H1 (cell line): ENCODE measurements around the gene SAMD15. TPM values are rescaled to one million over a fixed set of nuclear protein-coding genes. Genes with fewer than 3 reads are reported as not detected.

Experiments used
- CTCF ChIA-PET: fragments of 300-600 bp; sonication (Branson Sonifier 250); formaldehyde crosslinking; loops from one replicate; lab custom pipeline; 2021; ENCODE audit not compliant: partially characterized antibody; lab: Charles Lee
- POLR2A ChIA-PET: fragments of 300-600 bp; sonication (Branson Sonifier 250); formaldehyde crosslinking; loops from one replicate; lab custom pipeline; 2021; ENCODE audit warnings: inconsistent platforms; ENCODE audit not compliant: partially characterized antibody; lab: Charles Lee
- DNase-seq, 2 experiments: peaks; one replicate each; pipeline versions ENCODE4 v3.0.0 to v3.0.0-alpha.2; 2010 to 2022; ENCODE audit warnings: low spot score in 2 of 2, low read depth in 1 of 2, mixed read lengths in 1 of 2
- FAIRE-seq: peaks from 2 replicates; lab custom pipeline; 2011; peaks lifted over from hg19 to GRCh38; lab: Jason Lieb, UNC
- H2AFZ ChIP-seq: 2 replicates; pipeline ENCODE4 v1.8.1; 2012; ENCODE audit warnings: low read length, inconsistent platforms
- H2AK5ac ChIP-seq: 2 replicates; pipeline ENCODE4 v1.6.1; 2013; ENCODE audit warnings: low read depth, low read length
- H2BK120ac ChIP-seq: replicated peaks from 2 replicates; pipeline ENCODE3; 2013; ENCODE audit warnings: low read depth, low read length, inconsistent platforms
- H2BK12ac ChIP-seq: 2 replicates; pipeline ENCODE4 v1.6.1; 2013; ENCODE audit warnings: low read depth, low read length
- H2BK15ac ChIP-seq: 2 replicates; pipeline ENCODE4 v1.6.1; 2013; ENCODE audit warnings: low read length
- H2BK20ac ChIP-seq: 2 replicates; pipeline ENCODE4 v1.6.1; 2013; ENCODE audit warnings: low read length
- H2BK5ac ChIP-seq: 2 replicates; pipeline ENCODE4 v1.6.1; 2013; ENCODE audit warnings: low read depth, low read length
- H3K14ac ChIP-seq: 2 replicates; pipeline ENCODE4 v1.6.1; 2013; ENCODE audit warnings: inconsistent platforms; ENCODE audit not compliant: insufficient read length
- H3K18ac ChIP-seq: 2 replicates; pipeline ENCODE4 v1.6.1; 2013; ENCODE audit warnings: low read length; ENCODE audit errors: extremely low read depth
- H3K23ac ChIP-seq: 2 replicates; pipeline ENCODE4 v1.6.1; 2013; ENCODE audit warnings: inconsistent platforms; ENCODE audit not compliant: insufficient read length
- H3K23me2 ChIP-seq: 2 replicates; pipeline ENCODE4 v1.6.1; 2013; ENCODE audit warnings: low read depth, low read length
- H3K27ac ChIP-seq: 2 replicates; pipeline ENCODE4 v1.6.1; 2011; ENCODE audit warnings: low read depth, low read length, inconsistent platforms
- H3K27me3 ChIP-seq, 4 experiments: replicated peaks in 1 of 4; 1 replicate in 1 of 4; 2 replicates in 3 of 4; pipeline versions ENCODE4 v1.6.1 to v1.8.1; 2011 to 2013; ENCODE audit warnings: low read length in 3 of 4, mild to moderate bottlenecking in 3 of 4, inconsistent platforms in 2 of 4, mixed read lengths in 2 of 4, moderate library complexity in 1 of 4; ENCODE audit not compliant: control insufficient read depth in 3 of 4, insufficient read depth in 3 of 4; ENCODE audit errors: extremely low read depth in 1 of 4
- H3K36me3 ChIP-seq, 4 experiments: 2 replicates each; pipeline versions ENCODE4 v1.6.1 to v1.8.1; 2011 to 2013; ENCODE audit warnings: mild to moderate bottlenecking in 4 of 4, low read length in 3 of 4, moderate library complexity in 2 of 4, control low read depth in 1 of 4, inconsistent platforms in 1 of 4; ENCODE audit not compliant: insufficient read depth in 4 of 4, control insufficient read depth in 2 of 4
- H3K4ac ChIP-seq: replicated peaks from 2 replicates; pipeline ENCODE3; 2013; ENCODE audit warnings: low read length, low read depth, mixed read lengths, inconsistent platforms; ENCODE audit not compliant: insufficient read length
- H3K4me1 ChIP-seq, 4 experiments: replicated peaks in 1 of 4; 1 replicate in 1 of 4; 2 replicates in 3 of 4; pipeline versions ENCODE4 v1.6.1 to v1.8.1; 2011 to 2013; ENCODE audit warnings: low read length in 3 of 4, inconsistent platforms in 2 of 4, mixed read lengths in 1 of 4; ENCODE audit not compliant: insufficient read depth in 4 of 4, control insufficient read depth in 3 of 4
- H3K4me2 ChIP-seq, 2 experiments: 2 replicates each; pipeline versions ENCODE4 v1.6.1 to v1.8.1; 2011 to 2013; ENCODE audit warnings: low read depth in 2 of 2, low read length in 2 of 2, control low read depth in 1 of 2, inconsistent platforms in 1 of 2, mild to moderate bottlenecking in 1 of 2; ENCODE audit not compliant: insufficient read depth in 1 of 2
- H3K4me3 ChIP-seq, 4 experiments: fragments of 200-600, 300-600 bp in 1 of 4; sonication (generic), shearing (Covaris generic), sonication (Bioruptor Twin) in 1 of 4; 2 replicates each; pipeline versions ENCODE4 v1.5.1 to v1.8.1; 2011 to 2016; ENCODE audit warnings: low read length in 4 of 4, low read depth in 3 of 4, control low read depth in 2 of 4, inconsistent platforms in 2 of 4, mild to moderate bottlenecking in 2 of 4, mixed read lengths in 1 of 4, moderate library complexity in 1 of 4; ENCODE audit not compliant: insufficient read depth in 2 of 4; ENCODE audit errors: extremely low read depth in 1 of 4
- H3K56ac ChIP-seq: replicated peaks from 2 replicates; pipeline ENCODE3; 2013; ENCODE audit warnings: low read depth, mild to moderate bottlenecking, mixed read lengths, low read length, inconsistent platforms; ENCODE audit not compliant: insufficient read length
- H3K79me1 ChIP-seq: 2 replicates; pipeline ENCODE4 v1.6.1; 2013; ENCODE audit warnings: low read depth, low read length, control low read depth
- H3K79me2 ChIP-seq, 2 experiments: 2 replicates each; pipeline versions ENCODE4 v1.6.1 to v1.8.1; 2012 to 2013; ENCODE audit warnings: low read length in 2 of 2, mild to moderate bottlenecking in 2 of 2, inconsistent platforms in 1 of 2; ENCODE audit not compliant: insufficient read depth in 2 of 2, control insufficient read depth in 1 of 2
- H3K9ac ChIP-seq, 4 experiments: replicated peaks in 1 of 4; 1 replicate in 1 of 4; 2 replicates in 3 of 4; pipeline versions ENCODE4 v1.6.1 to v1.8.1; 2011 to 2013; ENCODE audit warnings: low read depth in 3 of 4, low read length in 3 of 4, control low read depth in 2 of 4, mild to moderate bottlenecking in 2 of 4, moderate library complexity in 2 of 4, inconsistent platforms in 1 of 4; ENCODE audit errors: extremely low read depth in 1 of 4
- H3K9me3 ChIP-seq, 2 experiments: 2 replicates each; pipeline versions ENCODE4 v1.6.1 to v1.8.1; 2012 to 2013; ENCODE audit warnings: mild to moderate bottlenecking in 2 of 2, moderate library complexity in 2 of 2, control low read depth in 1 of 2, inconsistent platforms in 1 of 2, low read depth in 1 of 2, low read length in 1 of 2, mixed read lengths in 1 of 2; ENCODE audit not compliant: insufficient read depth in 2 of 2
- H4K20me1 ChIP-seq, 2 experiments: replicated peaks in 1 of 2; 2 replicates each; pipeline versions ENCODE3 to v1.8.1; 2011 to 2013; ENCODE audit warnings: inconsistent platforms in 2 of 2, low read length in 2 of 2, mild to moderate bottlenecking in 1 of 2; ENCODE audit not compliant: insufficient read depth in 2 of 2, control insufficient read depth in 1 of 2
- H4K5ac ChIP-seq: 2 replicates; pipeline ENCODE4 v1.6.1; 2013; ENCODE audit warnings: low read length, low read depth, mixed read lengths, inconsistent platforms; ENCODE audit not compliant: insufficient read length
- H4K8ac ChIP-seq: 2 replicates; pipeline ENCODE4 v1.8.0; 2013; ENCODE audit warnings: mild to moderate bottlenecking, moderate library complexity, low read length, inconsistent platforms; ENCODE audit not compliant: insufficient read depth; ENCODE audit errors: extremely low read depth
- H4K91ac ChIP-seq: replicated peaks from 2 replicates; pipeline ENCODE3; 2013; ENCODE audit warnings: low read length, mixed read lengths, inconsistent platforms; ENCODE audit not compliant: insufficient read length
- WGBS, 2 experiments: shearing (Covaris generic) in 1 of 2; methylation state at CpG; one replicate each; pipeline versions ENCODE4 v1.1.6 to v1.1.7; 2013 to 2015; ENCODE audit warnings: low lambda C conversion rate in 2 of 2, mixed read lengths in 2 of 2, inconsistent platforms in 1 of 2, low coverage in 1 of 2, missing lambda C conversion rate in 1 of 2; ENCODE audit not compliant: insufficient replicate concordance in 2 of 2, insufficient coverage in 1 of 2, insufficient read length in 1 of 2; ENCODE audit errors: extremely low coverage in 1 of 2, missing lambda C conversion rate in 1 of 2; 5-methylcytosine and 5-hydroxymethylcytosine counted together
- long read RNA-seq, 2 experiments: library from RNA in 1 of 2; library from capped mRNA in 1 of 2; stranded (forward); transcript quantifications; one replicate each; pipeline ENCODE4 v2.0.0, GENCODE V29; 2021; ENCODE audit warnings: inconsistent platforms in 1 of 2
- polyA minus RNA-seq, 3 experiments: library from RNA; depleted of rRNA, polyadenylated mRNA; stranded (reverse); fragments of >200 nt; gene quantifications; 1 replicate in 2 of 3; 2 replicates in 1 of 3; pipeline ENCODE4 v1.2.3, GENCODE V29; 2011
- polyA plus RNA-seq, 7 experiments: library from polyadenylated mRNA; depleted of rRNA in 3 of 7; stranded (reverse) in 5 of 7; unstranded in 2 of 7; fragments of >200 nt in 5 of 7; fragments of 200-250 nt in 2 of 7; gene quantifications; 1 replicate in 5 of 7; 2 replicates in 1 of 7; 4 replicates in 1 of 7; pipeline versions ENCODE4 v1.2.1 to v1.2.3, GENCODE V29; 2011 to 2013; ENCODE audit warnings: missing spikeins in 2 of 7, mixed read lengths in 2 of 7
- total RNA-seq: library from RNA; stranded (reverse); fragmentation: NEBNext Ultra II Directional; extraction: Animal tissue kit (Norgen Biotek cat#: 25700); gene quantifications from 2 replicates; pipeline ENCODE4 v1.2.1, GENCODE V29; 2021

The SAMD15 gene
- total RNA-seq (0.99 and 1.0 TPM in 2 replicates), polyA plus RNA-seq (2011; rRNA removed) (0.17 and 0.42 TPM in 2 replicates), polyA minus RNA-seq (2011; rRNA and poly(A)+ RNA removed) (0.16 and 0.63 TPM in 2 replicates)
- polyA plus RNA-seq (2011; cell fraction: cytosol; rRNA removed) = 0.22 TPM
- 0.37 TPM for polyA plus RNA-seq (2011; cell fraction: nucleus; rRNA removed)
- polyA plus RNA-seq (2012, experiment 1 of 2) = 0.52 to 0.99 TPM (median 0.57 TPM) in 4 replicates
- 0.05 TPM for polyA plus RNA-seq (2012, experiment 2 of 2)
- 0.61 TPM for polyA plus RNA-seq (2013, experiment 1 of 2)
- 0.92 TPM for polyA plus RNA-seq (2013, experiment 2 of 2)
- polyA minus RNA-seq (2011; cell fraction: cytosol; rRNA and poly(A)+ RNA removed) = 2.5 TPM
- 1.00 TPM for polyA minus RNA-seq (2011; cell fraction: nucleus; rRNA and poly(A)+ RNA removed)
- long read RNA-seq, experiment 1 = 0 reads
- long read RNA-seq, experiment 2, partial matches to known transcripts = 0 of 1 reads
- long read RNA-seq, experiment 2, other reads (novel, unspliced or antisense) = 1 of 1 reads

DNA sequence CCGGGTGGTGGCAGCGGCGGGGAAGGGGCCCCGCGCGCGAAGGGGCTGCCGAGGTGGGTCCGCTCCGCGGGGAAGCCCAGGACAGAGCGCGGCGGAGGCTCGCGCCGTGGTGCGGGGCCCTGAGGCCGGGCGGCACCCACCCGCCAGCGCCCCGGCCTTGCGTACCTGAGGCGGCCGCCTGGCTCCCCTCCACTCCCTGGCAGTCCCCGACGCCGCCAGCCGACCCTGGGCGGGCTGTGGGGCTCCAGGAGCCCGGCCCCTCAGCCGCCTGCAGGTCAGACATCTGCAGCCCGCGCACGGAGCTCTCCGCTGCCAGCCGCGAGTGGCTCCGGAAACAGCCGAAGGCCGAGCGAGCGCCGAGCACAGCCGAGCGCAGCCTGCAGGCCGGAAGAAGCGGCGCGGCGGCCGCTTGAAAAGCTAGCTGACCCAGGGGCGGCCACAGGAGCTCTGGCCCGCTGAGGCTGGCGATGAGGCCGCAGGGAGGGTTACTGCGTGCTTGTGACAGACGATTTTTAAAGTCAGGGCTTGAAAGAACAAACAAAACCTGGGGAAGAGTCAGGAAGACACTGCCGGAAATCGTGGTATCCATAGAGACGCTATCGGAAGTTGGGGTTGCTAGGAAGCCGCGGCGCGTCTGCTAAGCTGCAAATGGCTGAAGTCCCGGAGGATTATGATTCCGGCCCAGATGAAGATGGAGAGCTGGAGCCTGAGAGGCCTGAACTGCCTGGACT is at the start of gene SAMD15, which contains the start of gene TMED8:
SAMD15 (plus strand) TSS at position 609 of the 731 bp plus-strand sequence; CDS start at position 649, 40 bp downstream.
TMED8 (minus strand) TSS at position 324 of the 731 bp plus-strand sequence; CDS start at position 283, 41 bp downstream.
- Histone ChIP-seq H3K27ac (no peak within 1 kb of the TSS), H3K18ac (peak within 1 kb of the TSS; percentile 99), H3K23me2 (peaks cover 4% of the 10 kb centered on the region), H2BK12ac (no peak within 1 kb of the TSS; the same call in 1 of the 2 replicates), H3K9me3 (no peaks in the 10 kb centered on the region), H2BK120ac (no peak within 1 kb of the TSS), H2AFZ (peak within 1 kb of the TSS; percentile 96), H4K8ac (peak within 1 kb of the TSS; percentile 71), H2BK15ac (no peak within 1 kb of the TSS), H3K23ac (no peak within 1 kb of the TSS), H4K20me1 (no peaks in the 10 kb centered on the region), H3K9ac (peak within 1 kb of the TSS; percentile 20 to 93 (median 73)), H3K4me3 (peak within 1 kb of the TSS; percentile 77 to 99 (median 92)), H3K4me1 (peaks cover 0 to 8% (median 2%) of the 10 kb centered on the region in 4 experiments; a peak in 3 of 7 replicates), H3K56ac (peak within 1 kb of the TSS; percentile 52), H3K36me3 (no peaks in the 10 kb centered on the region), H2AK5ac (no peak within 1 kb of the TSS), H3K79me1 (no peaks in the 10 kb centered on the region), H2BK20ac (no peak within 1 kb of the TSS), H2BK5ac (peak within 1 kb of the TSS; percentile 83; the same call in 1 of the 2 replicates), H3K4me2 (peak within 1 kb of the TSS; percentile 88 to 92), H3K14ac (no peak within 1 kb of the TSS), H3K27me3 (peaks cover 0 to 4% (median 2%) of the 10 kb centered on the region in 4 experiments; a peak in 1 of 7 replicates), H3K79me2 (peaks cover 0 to 2% of the 10 kb centered on the region in 2 experiments; a peak in 1 of 4 replicates), H4K5ac (peak within 1 kb of the TSS; percentile 82), H4K91ac (peak within 1 kb of the TSS; percentile 87), H3K4ac (no peak within 1 kb of the TSS)
- CTCF ChIA-PET = interaction anchor here (0.8 to 1.4 kb wide), 12 partner anchors 9 to 174 kb away, joined by 3 to 8 read pairs (median 4); no protein-coding TSS in a partner anchor
- POLR2A ChIA-PET = interaction anchor here (0.6 to 1.7 kb wide), 3 partner anchors 28 to 147 kb away, joined by 3 to 9 read pairs (median 3); partner anchors contain the start of genes GSTZ1 and POMT2
- peak; percentile 29 to 90 for DNase-seq
- peak; percentile 78 for FAIRE-seq
- 1% methylated on average over 63 of the region's 69 CpGs; no CpG with 5 or more reads in 1 of the 2 experiments for WGBS, 2 experiments
